ENCODE measurements around the gene UEVLD. TPM values are rescaled to one million over a fixed set of nuclear protein-coding genes. Genes with fewer than 3 reads are reported as not detected.

UEVLD gene
- polyA plus RNA-seq, 1 donor from 2014 or later = 11.3 TPM

DNA sequence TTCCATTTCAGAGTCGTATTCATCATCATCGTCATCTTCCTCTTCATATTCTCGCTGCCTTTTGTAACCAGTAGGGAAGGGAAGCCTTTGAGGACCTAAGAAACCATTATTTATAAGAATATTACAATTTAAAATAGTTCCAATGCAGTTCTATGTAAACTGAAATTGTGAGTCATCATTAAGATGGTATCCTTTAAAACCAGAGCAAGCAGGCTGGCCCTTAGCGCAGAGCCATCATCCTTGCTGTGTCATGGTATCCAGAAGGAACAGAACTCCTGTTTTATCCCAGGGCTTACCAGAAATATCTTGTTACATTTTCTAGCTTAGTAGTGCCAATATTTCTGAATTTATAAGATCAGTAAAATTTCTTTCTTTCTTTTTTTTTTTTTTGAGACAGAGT is 23.9 kb upstream of the UEVLD start:
- Histone ChIP-seq H3K27me3 (ENCODE audit: insufficient read depth, low read depth, low read length) (no peaks in the 10 kb centered on the region), H4K20me1 (ENCODE audit: insufficient read depth) (no peaks in the 10 kb centered on the region), H3K27ac (ENCODE audit: low read length) (no peak overlapping the region), H3K36me3 (ENCODE audit: insufficient read depth, low read length) (peaks cover 15% of the 10 kb centered on the region), H3F3A (ENCODE audit: insufficient read depth, low read length, poor library complexity, severe bottlenecking) (no peaks in the 10 kb centered on the region), H2AFZ (ENCODE audit: low read depth, low read length) (no peak overlapping the region), H3K9me3 (ENCODE audit: low read length) (no peaks in the 10 kb centered on the region), H3K4me3 (ENCODE audit: low read length) (no peak overlapping the region), H3K9ac (ENCODE audit: low read length) (no peak overlapping the region), H3K9me2 (ENCODE audit: insufficient read depth, low read length) (no peaks in the 10 kb centered on the region), H3K4me2 (ENCODE audit: low read length) (no peak overlapping the region), H3K79me2 (replicated peaks; ENCODE audit: insufficient read depth, low read length) (no peaks in the 10 kb centered on the region)
- TF ChIP-seq EP300 (conservative IDR thresholded peaks at IDR 0.05; ENCODE audit: poor library complexity, severe bottlenecking) (no peak), RAD21 (conservative IDR thresholded peaks at IDR 0.05) (no peak), MXI1 (conservative IDR thresholded peaks at IDR 0.05; ENCODE audit: poor library complexity, severe bottlenecking) (no peak), SMC3 (conservative IDR thresholded peaks at IDR 0.05; ENCODE audit: poor library complexity) (no peak), EZH2 (IDR thresholded peaks at IDR 0.05; ENCODE audit: borderline replicate concordance, insufficient read depth, low read length, poor library complexity, severe bottlenecking) (no peak), TAF1 (IDR thresholded peaks at IDR 0.05; ENCODE audit: low read depth) (no peak), POLR2AphosphoS5 (IDR thresholded peaks at IDR 0.05) (no peak)
- TF ChIP-seq, protein P1, sequence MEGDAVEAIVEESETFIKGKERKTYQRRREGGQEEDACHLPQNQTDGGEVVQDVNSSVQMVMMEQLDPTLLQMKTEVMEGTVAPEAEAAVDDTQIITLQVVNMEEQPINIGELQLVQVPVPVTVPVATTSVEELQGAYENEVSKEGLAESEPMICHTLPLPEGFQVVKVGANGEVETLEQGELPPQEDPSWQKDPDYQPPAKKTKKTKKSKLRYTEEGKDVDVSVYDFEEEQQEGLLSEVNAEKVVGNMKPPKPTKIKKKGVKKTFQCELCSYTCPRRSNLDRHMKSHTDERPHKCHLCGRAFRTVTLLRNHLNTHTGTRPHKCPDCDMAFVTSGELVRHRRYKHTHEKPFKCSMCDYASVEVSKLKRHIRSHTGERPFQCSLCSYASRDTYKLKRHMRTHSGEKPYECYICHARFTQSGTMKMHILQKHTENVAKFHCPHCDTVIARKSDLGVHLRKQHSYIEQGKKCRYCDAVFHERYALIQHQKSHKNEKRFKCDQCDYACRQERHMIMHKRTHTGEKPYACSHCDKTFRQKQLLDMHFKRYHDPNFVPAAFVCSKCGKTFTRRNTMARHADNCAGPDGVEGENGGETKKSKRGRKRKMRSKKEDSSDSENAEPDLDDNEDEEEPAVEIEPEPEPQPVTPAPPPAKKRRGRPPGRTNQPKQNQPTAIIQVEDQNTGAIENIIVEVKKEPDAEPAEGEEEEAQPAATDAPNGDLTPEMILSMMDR (IDR thresholded peaks at IDR 0.05; ENCODE audit: poor library complexity, severe bottlenecking) = no peak
- TF ChIP-seq, protein P2, sequence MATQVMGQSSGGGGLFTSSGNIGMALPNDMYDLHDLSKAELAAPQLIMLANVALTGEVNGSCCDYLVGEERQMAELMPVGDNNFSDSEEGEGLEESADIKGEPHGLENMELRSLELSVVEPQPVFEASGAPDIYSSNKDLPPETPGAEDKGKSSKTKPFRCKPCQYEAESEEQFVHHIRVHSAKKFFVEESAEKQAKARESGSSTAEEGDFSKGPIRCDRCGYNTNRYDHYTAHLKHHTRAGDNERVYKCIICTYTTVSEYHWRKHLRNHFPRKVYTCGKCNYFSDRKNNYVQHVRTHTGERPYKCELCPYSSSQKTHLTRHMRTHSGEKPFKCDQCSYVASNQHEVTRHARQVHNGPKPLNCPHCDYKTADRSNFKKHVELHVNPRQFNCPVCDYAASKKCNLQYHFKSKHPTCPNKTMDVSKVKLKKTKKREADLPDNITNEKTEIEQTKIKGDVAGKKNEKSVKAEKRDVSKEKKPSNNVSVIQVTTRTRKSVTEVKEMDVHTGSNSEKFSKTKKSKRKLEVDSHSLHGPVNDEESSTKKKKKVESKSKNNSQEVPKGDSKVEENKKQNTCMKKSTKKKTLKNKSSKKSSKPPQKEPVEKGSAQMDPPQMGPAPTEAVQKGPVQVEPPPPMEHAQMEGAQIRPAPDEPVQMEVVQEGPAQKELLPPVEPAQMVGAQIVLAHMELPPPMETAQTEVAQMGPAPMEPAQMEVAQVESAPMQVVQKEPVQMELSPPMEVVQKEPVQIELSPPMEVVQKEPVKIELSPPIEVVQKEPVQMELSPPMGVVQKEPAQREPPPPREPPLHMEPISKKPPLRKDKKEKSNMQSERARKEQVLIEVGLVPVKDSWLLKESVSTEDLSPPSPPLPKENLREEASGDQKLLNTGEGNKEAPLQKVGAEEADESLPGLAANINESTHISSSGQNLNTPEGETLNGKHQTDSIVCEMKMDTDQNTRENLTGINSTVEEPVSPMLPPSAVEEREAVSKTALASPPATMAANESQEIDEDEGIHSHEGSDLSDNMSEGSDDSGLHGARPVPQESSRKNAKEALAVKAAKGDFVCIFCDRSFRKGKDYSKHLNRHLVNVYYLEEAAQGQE (IDR thresholded peaks at IDR 0.05; ENCODE audit: borderline replicate concordance) = no peak

DNA sequence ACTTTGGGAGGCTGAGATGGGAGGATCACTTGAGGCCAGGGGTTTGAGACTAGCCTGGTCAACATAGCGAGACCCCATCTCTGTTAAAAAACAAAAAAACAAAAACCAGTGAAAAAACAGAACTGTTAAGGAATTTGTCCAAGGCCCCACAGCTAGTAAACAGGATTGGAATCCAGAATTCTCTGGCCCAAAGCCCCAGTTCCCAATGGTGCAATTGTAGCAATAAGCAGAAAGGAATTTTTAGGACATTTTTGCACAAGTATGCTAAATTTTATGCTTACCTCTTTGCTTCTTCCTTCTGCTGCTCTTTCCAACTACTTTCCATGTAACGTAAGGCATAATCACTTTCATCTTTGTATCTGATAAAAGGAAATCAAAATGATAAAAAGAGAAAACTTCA is 22.7 kb upstream of the UEVLD start:
- TF ChIP-seq EZH2 (IDR thresholded peaks at IDR 0.05; ENCODE audit: borderline replicate concordance, insufficient read depth, low read length, poor library complexity, severe bottlenecking) (no peak), TAF1 (IDR thresholded peaks at IDR 0.05; ENCODE audit: low read depth) (no peak)
- TF ChIP-seq, protein P1 (IDR thresholded peaks at IDR 0.05; ENCODE audit: poor library complexity, severe bottlenecking) = no peak
- Histone ChIP-seq H2AFZ (ENCODE audit: low read depth, low read length) (no peak overlapping the region), H3K36me3 (ENCODE audit: insufficient read depth, low read length) (peaks cover 15% of the 10 kb centered on the region), H3K9ac (ENCODE audit: low read length) (no peak overlapping the region), H3K27me3 (ENCODE audit: insufficient read depth, low read depth, low read length) (no peaks in the 10 kb centered on the region), H3K27ac (ENCODE audit: low read length) (no peak overlapping the region), H3K79me2 (replicated peaks; ENCODE audit: insufficient read depth, low read length) (no peaks in the 10 kb centered on the region), H3K4me3 (ENCODE audit: low read length) (no peak overlapping the region), H3K9me3 (ENCODE audit: low read length) (no peaks in the 10 kb centered on the region), H3F3A (ENCODE audit: insufficient read depth, low read length, poor library complexity, severe bottlenecking) (no peaks in the 10 kb centered on the region), H4K20me1 (ENCODE audit: insufficient read depth) (no peaks in the 10 kb centered on the region), H3K4me2 (ENCODE audit: low read length) (no peak overlapping the region), H3K9me2 (ENCODE audit: insufficient read depth, low read length) (no peaks in the 10 kb centered on the region)
